AG20443 (cell line): ENCODE measurements around the gene ATG2A.

ENCODE experiments used
- DNase-seq: peaks from one replicate; pipeline ENCODE4 v3.0.0; 2012; ENCODE audit warnings: low spot score, mixed read lengths

Gene ATG2A

DNA sequence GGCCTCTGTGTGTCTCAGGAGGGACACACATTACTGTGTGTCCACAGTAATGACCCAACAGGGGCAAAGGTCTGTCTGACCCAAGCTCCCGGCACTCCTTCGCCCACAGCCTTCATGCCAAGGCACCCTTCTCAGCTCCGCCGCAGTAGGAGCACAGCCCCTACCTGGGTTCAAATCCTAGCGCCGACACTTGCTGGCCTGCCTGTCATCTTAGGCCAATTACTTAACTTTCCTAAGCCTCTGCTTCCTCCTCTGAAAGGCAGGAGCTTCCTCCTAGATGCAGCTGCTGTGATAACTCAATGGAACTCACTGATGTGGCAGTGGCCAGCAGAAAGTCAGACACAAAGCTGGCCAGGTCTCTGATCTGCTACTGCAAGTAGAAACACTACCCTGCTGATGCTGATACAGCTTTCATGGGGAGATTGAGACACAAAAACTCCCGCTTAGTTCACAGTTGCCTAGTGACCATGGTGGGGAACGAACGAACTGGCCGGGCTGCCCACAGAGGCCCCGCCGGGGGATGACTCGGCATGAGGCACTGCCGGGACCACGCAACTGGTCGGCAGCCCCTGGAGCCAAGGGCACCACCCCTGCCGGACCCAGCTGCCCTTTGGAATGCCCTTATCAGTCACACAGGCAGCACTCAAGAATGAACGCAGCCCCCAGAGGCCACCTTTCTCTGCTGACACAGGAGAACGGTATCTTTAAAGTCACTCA, 46.7 kb downstream of the ATG2A start:
- DNase-seq: peak; percentile 82

DNA sequence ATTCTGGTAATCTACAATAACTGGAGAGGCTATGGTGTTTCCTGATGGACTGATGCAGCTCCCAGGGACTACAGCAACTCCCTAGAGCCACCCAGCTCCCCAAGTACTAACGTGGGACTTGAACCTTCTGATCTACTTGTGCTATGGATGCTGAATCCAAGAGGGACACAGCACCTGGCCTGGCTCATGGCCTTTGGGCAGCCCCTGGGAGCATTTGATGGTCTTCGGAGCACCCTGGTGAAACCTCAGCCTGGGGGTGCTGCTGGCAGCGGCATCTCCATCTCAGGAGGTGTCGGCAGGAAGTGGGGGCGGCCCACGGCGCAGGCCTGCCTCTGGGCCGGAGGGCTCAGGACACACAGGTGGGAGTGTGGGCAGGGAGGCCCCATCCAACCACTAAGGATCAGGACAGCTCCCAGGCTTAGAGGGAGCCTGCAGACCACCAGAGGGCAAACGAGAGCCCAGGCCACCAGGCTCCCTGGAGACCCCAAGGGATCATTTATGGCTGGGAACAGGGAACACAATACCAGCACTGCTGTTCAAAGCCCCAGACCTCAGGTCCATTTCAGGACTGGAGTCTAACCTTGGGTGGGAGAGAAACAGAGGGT, 47.3 kb downstream of the ATG2A start:
- DNase-seq: no peak

DNA sequence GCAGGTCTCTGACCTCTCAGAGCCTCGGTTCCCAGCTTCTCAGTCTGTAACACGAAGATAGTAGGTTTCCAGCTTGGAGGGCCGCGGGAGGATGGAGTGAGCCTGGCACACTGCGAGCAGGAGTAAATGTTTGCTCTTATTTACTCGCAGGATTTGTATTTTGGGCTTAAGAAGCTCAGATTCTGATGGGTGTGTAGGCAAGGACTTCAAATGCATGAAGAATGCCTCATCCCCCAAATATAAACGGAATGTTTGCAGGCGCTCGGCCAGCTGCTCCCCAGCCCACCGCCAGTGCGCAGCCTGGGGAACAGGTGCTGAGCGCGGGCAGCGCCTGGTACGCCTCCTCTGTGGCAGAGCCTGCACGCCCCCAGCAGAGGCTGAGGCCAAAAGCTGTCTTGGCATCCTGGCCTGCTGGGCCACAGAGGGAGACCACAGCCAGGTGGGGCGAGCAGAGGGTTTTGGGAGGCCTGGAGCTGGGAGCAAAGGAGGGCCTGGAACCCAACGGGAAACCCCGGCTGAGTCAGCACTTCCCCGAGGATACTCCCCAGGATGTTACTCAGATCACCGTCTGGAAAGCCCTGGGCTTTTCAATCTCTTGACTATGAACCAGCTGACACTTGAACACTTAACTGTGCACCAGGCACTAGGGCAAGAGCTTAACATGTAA, 48.0 kb downstream of the ATG2A start:
- DNase-seq: peak; percentile 70

DNA sequence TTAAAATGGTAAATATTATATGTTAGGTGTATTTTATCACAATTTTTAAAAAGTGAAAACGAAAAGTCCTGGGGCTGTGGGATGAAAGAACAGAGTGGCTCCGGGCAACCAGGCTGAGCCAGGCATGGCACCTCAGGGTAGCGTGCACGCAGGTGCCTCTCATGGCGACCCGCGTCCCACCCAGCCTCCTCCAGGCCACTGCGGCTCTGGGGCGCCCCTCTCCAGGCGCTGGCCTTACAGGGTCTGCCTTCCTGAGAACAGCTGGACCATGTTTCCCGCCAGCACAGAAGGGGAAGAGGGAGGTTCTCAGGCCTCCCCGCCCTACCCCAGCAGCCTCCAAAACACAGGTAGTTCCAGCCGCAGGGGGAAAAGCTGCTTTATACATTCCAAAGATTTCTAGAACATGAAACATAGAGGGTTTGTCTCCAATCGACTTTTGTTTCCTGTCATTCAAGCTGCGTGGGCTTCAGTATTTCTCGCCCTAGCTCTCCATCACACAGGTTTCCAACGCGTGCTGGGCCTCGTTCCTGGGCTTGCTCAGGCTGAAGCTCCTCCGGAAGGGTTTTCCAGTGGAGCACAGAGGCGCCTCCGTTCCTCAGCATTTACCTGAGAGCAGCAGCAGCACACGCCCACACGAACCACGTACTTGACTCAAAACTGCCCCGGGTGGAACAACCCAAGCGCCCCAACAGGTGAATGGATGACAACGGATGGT, 49.1 kb downstream of the ATG2A start:
- DNase-seq: no peak

DNA sequence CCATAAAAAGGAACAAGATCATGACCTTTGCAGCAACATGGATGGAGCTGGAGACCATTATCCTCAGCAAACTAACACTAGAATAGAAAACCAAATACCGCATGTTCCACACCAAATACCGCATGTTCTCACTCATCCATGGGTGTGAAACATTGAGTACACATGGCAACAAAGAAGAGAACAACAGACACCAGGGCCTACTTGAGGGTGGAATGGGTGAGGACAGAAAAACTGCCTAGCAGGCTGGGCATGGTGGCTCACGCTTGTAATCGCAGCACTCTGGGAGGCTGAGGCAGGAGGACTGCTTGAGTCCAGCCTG, 50.9 kb downstream of the ATG2A start:
- no peak for DNase-seq

DNA sequence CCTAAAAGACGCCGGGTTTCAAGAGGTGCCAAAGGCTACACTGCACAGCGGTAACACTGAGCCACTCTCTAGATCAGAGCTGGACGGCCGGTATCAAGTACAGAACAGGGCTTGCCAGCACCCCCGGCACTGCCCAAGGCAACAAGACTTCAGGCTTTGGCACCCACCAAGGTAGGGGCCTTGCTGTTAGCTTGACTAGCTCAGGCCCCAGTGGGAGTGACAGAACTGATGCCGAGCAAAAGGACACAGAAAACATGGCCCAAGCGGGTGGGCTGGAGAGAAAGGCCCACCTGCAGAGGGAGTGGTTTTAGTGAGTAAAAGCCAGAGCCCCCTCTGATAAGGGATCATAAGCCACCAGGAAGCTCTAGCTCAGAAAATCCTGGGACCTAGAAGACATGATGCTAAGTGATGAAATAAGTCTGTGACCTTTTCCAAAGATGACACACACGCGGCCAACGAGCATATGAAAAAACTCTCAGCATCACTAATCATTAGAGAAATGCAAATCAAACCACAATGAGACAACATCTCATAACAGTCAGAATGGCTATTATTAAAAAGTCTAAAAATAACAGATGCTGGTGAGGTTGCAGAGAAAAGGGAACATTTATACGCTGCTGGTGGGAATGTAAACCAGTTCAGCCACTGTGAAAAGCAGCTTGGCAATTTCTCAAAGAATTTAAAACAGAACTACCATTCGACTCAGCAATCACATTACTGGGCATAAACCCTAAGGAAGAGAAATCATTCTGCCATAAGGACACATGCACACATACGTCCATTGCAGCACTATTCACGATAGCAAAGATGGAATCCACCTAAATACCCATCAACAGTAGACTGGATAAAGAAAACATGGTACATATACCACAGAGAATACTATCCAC, 51.5 kb downstream of the ATG2A start:
- DNase-seq: no peak

GRCh38 chr11:64864473-64865285, 52.3 kb downstream of the ATG2A start:
- DNase-seq: peak; percentile 87

- DNase-seq: no peak
Measured at GRCh38 chr11:64864135-64864472, 52.9 kb downstream of the ATG2A start.

DNA sequence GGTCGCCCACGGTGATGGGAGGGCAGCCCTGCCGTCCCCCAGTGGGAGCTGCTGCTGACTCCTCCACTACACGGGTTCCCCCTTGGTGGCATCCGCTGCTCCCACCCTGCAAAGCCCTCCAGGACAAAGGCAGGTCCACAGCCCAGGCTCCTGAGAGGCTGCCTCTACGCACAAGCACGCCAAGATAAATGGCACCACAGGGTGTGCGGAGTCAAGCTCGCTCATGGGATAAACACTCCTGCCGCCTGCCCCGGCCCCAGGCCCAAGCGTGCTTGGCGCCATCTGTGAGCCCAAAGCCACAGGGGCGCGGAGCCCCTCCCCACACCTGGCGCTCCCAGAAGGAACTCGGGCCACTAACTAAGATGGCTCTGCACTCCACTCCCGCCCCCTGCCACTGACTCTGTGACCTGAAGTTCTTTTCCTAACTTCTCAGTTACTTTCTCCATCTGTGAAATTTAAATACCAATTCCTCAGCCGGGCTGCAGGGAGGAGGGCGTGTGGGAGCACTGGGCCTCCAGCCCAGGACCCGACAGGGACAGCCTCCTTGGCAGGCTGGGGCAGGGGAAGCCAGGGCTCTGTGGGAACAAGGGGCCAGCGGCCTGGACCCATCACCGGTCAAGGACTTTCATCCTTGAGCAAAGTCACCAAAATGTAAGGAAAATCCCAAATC, 53.5 kb downstream of the ATG2A start:
- DNase-seq: no peak

- DNase-seq: no peak
Measured at GRCh38 chr11:64862987-64863390, 54.0 kb downstream of the ATG2A start.

DNA sequence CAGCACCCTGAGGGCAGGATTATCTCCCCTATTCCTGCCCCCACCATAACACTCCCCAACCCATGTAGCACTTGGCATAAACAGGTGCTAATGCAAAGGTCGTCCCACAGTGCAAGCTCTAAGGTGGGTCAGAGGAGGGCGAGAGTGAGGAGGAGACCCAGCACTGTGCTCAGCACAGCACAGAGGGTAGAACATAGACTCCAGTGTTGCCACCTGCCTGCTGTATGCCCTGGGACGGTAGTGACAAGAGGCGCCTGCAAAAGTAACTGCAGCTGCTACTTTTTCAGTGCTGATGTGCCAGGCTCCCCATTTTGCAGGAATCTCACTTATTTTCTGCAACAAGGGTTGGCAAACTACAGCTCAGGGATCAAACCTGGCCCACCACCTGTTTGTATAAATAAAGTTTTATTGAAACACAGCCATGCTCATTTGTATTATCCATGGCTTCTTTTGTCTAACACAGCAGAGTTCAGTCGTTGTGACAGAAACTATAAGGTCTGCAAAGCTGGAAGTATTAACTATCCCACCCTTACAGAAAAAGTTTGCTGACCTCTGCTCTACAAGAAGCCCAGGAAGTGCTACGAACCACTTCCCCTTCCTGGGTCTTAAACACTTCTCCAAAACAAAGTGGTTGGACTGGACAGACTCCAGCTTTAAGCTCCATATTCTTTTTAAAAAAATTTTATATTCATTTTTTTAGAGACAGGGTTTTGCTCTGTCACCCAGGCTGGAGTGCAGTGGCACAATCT, 55.6 kb downstream of the ATG2A start:
- no peak for DNase-seq

DNA sequence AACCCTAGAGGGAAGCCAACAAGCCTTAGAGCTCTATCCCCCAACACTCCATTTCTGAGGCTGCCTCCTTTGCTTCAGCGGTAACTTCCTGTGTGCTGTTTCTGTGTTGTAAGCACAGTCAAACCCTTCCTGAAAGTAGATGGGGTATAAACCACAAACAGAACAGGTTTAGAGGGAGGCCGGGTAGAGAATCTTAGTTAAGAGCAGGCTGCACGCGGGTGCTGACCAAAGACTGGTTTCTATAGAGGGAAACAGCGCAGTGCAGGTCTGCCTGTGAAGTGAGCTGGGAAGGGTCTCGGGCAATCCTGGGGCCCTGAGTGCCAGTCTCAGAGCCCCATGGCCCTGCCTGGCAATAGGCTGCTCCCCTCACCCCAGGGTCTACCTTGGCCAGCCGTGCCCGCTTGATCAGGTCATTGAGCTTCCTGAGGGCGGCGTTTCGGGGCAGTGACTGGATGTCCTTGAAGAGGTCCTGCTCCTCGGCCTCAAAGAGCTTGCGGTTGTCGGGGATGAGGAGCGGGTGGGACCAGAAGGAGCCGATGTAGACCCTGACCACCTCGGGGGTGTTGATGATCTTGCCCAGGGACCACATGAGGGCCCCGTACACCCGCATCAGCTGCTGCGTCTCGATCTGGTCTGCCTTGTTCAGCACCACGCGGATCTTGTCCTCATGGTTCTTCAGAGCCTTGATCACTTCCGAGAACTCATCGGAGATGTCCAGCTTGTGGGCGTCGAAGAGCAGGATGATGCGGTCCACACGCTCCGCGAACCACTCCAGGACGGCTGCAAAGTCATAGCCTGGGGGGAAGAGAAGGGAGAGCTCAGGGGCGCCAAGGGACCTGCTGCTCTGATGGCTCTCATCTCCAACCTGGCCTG, 57.2 kb downstream of the ATG2A start:
- DNase-seq: no peak

GRCh38 chr11:64858467-64859263, 58.3 kb downstream of the ATG2A start:
- DNase-seq: no peak

- DNase-seq: no peak
Measured at GRCh38 chr11:64857485-64857884, 59.5 kb downstream of the ATG2A start.

DNA sequence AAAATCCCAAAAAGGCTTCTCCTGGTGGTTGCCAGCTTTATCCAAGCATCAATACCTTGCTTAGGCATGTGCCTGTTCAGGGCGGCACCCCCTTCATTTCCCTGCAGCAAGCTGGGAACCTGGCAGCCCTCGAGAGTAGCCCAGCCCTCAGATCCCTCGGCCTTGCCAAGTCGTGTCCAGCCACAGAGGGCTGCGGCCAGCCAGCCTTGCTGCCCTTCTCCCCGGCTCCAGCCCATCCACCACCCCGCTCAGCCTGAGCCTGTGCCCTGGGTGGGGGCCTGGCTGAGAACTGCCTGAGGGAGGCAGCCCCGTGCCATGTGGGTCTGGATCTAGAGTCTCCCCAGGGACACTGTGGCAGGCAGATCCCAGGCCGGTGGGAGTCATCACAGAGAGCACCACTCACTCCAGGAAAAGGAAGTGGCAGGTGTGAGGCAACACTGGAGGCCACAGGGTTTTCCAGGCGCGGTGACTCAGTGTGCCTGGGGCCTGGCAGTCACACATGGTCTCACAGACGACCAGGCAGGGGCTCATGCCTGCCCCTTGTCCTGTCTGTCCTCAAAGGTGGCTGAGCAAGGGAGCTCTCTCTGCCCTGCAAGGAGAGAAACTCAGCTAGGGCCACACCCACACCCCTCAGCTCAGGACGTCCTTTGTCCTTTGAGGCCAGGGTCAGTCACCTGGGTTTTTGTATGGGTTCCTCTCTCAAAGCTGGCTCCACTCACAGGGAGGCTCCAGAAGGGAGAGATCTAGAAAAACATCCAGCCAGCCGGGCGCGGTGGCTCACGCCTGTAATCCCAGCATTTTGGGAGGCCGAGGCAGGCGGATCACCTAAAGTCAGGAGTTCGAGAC, 60.4 kb downstream of the ATG2A start:
- DNase-seq: peak; percentile 81

- no peak for DNase-seq
Measured at GRCh38 chr11:64855596-64856304, 61.3 kb downstream of the ATG2A start.
